Natural killer cell (primary cell): ENCODE measurements around the gene ONECUT3. TPM values are rescaled to one million over a fixed set of nuclear protein-coding genes. Genes with fewer than 3 reads are reported as not detected.

ENCODE experiments used
- ATAC-seq, 3 donors: fragments of 150-1000 bp in 2 of 3; fragments of 200-7000 bp in 1 of 3; cut with Tn5 transposase; 1 replicate in 1 of 3; 2 replicates in 2 of 3; pipeline ENCODE4 v1.10.0; 2021; ENCODE audit warnings: mild to moderate bottlenecking in 2 of 3, moderate library complexity in 2 of 3
- DNase-seq, 2 donors: peaks; one replicate each; pipeline versions ENCODE4 v3.0.0 to v3.0.0-alpha.2; 2013 to 2021; ENCODE audit warnings: mixed read lengths in 1 of 2
- H3K27ac ChIP-seq: one replicate; pipeline ENCODE4 v1.5.1; 2013; ENCODE audit warnings: mild to moderate bottlenecking, low read length
- H3K27me3 ChIP-seq: one replicate; pipeline ENCODE4 v1.6.1; 2013; ENCODE audit warnings: low read length; ENCODE audit not compliant: control insufficient read depth, insufficient read depth
- H3K36me3 ChIP-seq: one replicate; pipeline ENCODE4 v1.6.1; 2013; ENCODE audit warnings: low read length; ENCODE audit not compliant: control insufficient read depth, insufficient read depth
- H3K4me1 ChIP-seq: one replicate; pipeline ENCODE4 v1.6.1; 2013; ENCODE audit warnings: low read length; ENCODE audit not compliant: control insufficient read depth, insufficient read depth
- H3K4me3 ChIP-seq: one replicate; pipeline ENCODE4 v1.5.1; 2013; ENCODE audit warnings: low read length
- H3K9me3 ChIP-seq: one replicate; pipeline ENCODE4 v1.6.1; 2013; ENCODE audit warnings: low read length; ENCODE audit not compliant: control insufficient read depth, insufficient read depth
- H3K27ac Mint-ChIP-seq, 2 donors: one replicate each; pipeline ENCODE4 v1.8.0; 2022; ENCODE audit warnings: mild to moderate bottlenecking in 2 of 2, mixed read lengths in 2 of 2, moderate library complexity in 1 of 2
- H3K27me3 Mint-ChIP-seq, 2 donors: one replicate each; pipeline ENCODE4 v1.8.0; 2022; ENCODE audit warnings: low read depth in 2 of 2, mixed read lengths in 2 of 2
- H3K36me3 Mint-ChIP-seq: one replicate; pipeline ENCODE4 v1.8.0; 2022; ENCODE audit warnings: mixed read lengths
- H3K4me1 Mint-ChIP-seq, 2 donors: one replicate each; pipeline ENCODE4 v1.8.0; 2022; ENCODE audit warnings: mixed read lengths in 2 of 2
- H3K4me3 Mint-ChIP-seq: one replicate; pipeline ENCODE4 v1.8.0; 2022; ENCODE audit warnings: mild to moderate bottlenecking, moderate library complexity, mixed read lengths
- H3K9me3 Mint-ChIP-seq, 2 donors: one replicate each; pipeline ENCODE4 v1.8.0; 2022; ENCODE audit warnings: mixed read lengths in 2 of 2
- WGBS: methylation state at CpG from one replicate; pipeline ENCODE4 v1.1.7; 2013; ENCODE audit warnings: missing lambda C conversion rate; ENCODE audit not compliant: insufficient coverage; 5-methylcytosine and 5-hydroxymethylcytosine counted together
- intact Hi-C: fragments of 100-400 bp; cut with micrococcal nuclease; formaldehyde crosslinking; loops from one replicate; pipeline ENCODE4 v1.14.2; 2022
- total RNA-seq, 4 donors: library from RNA; stranded (reverse); fragments of 120-200 nt in 1 of 4; gene quantifications; one replicate each; pipeline versions ENCODE4 v1.2.3 to v1.2.4, GENCODE V29; 2013 to 2022
- TF ChIP-seq, protein P1 (sequence below): fragments of 200-600 bp; IDR thresholded peaks from one replicate; pipeline ENCODE4 v1.8.0; 2022; ENCODE audit warnings: antibody characterized with exemption

Gene ONECUT3
- total RNA-seq, 3 donors from 2014 or later (not counting 1 experiment from before 2014, with no cell fraction given) = not detected

DNA sequence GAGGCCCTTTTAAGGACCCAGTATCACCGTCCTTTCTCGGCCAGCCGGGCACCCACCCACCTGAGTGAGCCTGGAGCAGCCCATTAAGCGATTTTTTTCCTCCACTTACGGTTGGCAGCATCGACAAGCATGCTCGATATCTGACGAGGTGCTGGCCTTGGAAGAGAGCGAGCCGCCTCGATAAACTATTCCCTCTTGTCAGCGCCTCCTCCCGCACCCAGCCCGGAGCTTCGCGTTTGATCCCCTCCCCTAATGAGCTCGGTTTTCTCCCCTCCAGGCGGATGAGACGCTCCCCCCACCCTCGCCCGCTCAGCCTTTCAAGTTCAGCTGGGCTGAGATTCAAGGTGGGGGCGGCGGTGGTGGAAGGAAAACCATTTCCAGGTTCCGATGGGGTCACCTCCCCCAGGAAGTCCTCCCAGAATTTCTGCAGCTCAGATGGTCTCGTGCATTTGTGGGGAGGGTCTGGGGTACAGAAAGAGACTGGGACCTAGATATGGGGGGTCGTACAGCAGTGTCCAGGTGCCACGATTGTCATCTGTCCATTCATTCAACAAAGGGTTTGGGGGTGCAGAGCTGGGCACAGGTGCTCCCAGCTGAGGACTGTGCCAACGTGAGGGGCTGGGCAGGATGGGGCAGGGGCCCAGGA is 18.9 kb upstream of the ONECUT3 start:
- H3K9me3 Mint-ChIP-seq = no peaks in the 10 kb centered on the region
- TF ChIP-seq, protein P1, sequence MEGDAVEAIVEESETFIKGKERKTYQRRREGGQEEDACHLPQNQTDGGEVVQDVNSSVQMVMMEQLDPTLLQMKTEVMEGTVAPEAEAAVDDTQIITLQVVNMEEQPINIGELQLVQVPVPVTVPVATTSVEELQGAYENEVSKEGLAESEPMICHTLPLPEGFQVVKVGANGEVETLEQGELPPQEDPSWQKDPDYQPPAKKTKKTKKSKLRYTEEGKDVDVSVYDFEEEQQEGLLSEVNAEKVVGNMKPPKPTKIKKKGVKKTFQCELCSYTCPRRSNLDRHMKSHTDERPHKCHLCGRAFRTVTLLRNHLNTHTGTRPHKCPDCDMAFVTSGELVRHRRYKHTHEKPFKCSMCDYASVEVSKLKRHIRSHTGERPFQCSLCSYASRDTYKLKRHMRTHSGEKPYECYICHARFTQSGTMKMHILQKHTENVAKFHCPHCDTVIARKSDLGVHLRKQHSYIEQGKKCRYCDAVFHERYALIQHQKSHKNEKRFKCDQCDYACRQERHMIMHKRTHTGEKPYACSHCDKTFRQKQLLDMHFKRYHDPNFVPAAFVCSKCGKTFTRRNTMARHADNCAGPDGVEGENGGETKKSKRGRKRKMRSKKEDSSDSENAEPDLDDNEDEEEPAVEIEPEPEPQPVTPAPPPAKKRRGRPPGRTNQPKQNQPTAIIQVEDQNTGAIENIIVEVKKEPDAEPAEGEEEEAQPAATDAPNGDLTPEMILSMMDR = no peak
- DNase-seq (no peak), ATAC-seq (no peak)
- H3K4me1 Mint-ChIP-seq = no peaks in the 10 kb centered on the region
- no peak overlapping the region for H3K27ac Mint-ChIP-seq
- H3K27me3 ChIP-seq = peaks cover 7% of the 10 kb centered on the region
- H3K27me3 Mint-ChIP-seq = peaks cover 17 to 26% of the 10 kb centered on the region in 2 donors
- no peak overlapping the region for H3K4me3 Mint-ChIP-seq
- intact Hi-C loops = no loop called here
- H3K9me3 ChIP-seq = no peaks in the 10 kb centered on the region
- WGBS = 29% methylated on average over 28 of the region's 28 CpGs
- H3K36me3 Mint-ChIP-seq = no peaks in the 10 kb centered on the region
- H3K4me1 ChIP-seq = no peaks in the 10 kb centered on the region
- no peak overlapping the region for H3K4me3 ChIP-seq
- H3K36me3 ChIP-seq = no peaks in the 10 kb centered on the region
- H3K27ac ChIP-seq = no peak overlapping the region

DNA sequence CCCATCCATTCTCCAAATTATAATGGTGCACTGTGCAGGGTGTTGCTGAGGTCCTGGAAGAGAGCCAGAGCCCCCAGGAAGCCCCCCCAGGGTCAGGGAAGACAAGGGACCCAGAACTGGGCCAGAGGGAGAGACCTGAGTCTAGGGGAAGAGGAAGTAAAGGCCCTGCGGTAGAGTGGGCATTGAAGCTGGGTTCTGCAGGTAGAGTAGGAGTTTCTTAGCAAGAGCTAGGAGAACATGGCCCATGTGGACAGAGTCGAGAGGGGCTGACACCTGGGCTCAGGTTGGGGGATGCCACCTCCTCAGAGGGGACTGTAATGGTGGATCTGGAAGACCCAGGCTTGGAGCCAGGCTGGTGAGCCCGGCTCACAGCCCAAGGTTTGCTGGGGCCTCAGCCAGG is 17.0 kb upstream of the ONECUT3 start:
- no peak overlapping the region for H3K27ac Mint-ChIP-seq
- no peaks in the 10 kb centered on the region for H3K36me3 Mint-ChIP-seq
- H3K4me3 Mint-ChIP-seq = no peak overlapping the region
- H3K4me1 Mint-ChIP-seq = no peaks in the 10 kb centered on the region
- Histone ChIP-seq H3K27me3 (peaks cover 7% of the 10 kb centered on the region), H3K4me3 (no peak overlapping the region), H3K36me3 (no peaks in the 10 kb centered on the region), H3K27ac (no peak overlapping the region), H3K4me1 (no peaks in the 10 kb centered on the region), H3K9me3 (no peaks in the 10 kb centered on the region)
- 61% methylated on average over 3 of the region's 3 CpGs for WGBS
- DNase-seq = no peak
- H3K27me3 Mint-ChIP-seq = peaks cover 23 to 26% of the 10 kb centered on the region in 2 donors
- TF ChIP-seq, protein P1 = no peak
- H3K9me3 Mint-ChIP-seq = no peaks in the 10 kb centered on the region
- ATAC-seq = no peak
- intact Hi-C loops = no loop called here

DNA sequence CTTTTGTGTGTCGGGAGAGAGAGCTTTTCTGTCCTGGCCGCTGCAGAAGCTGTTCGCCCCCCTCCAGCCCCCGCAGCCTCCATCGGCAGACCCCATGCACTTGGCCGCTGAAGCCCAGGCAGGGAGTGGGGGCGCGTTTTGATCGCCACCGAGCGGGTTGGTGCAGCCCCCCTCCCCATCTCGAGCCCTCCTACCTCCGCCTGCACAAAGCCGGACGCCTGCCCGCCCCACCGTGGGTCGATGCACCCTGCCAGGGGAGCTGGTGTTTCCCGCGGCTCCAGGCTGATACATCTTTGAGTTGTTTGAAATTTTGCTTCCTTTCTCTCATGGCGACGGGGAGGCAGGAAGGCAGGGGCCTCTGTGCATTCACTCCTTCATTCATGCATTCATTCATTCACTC is 16.4 kb upstream of the ONECUT3 start:
- ATAC-seq (no peak), DNase-seq (no peak)
- WGBS = 46% methylated on average over 22 of the region's 22 CpGs
- no peak overlapping the region for H3K27ac ChIP-seq
- no peaks in the 10 kb centered on the region for H3K4me1 Mint-ChIP-seq
- H3K4me3 ChIP-seq = no peak overlapping the region
- TF ChIP-seq, protein P1 = no peak
- peaks cover 23% of the 10 kb centered on the region in 2 donors for H3K27me3 Mint-ChIP-seq
- no peaks in the 10 kb centered on the region for H3K4me1 ChIP-seq
- H3K9me3 Mint-ChIP-seq = no peaks in the 10 kb centered on the region
- H3K9me3 ChIP-seq = no peaks in the 10 kb centered on the region
- no peaks in the 10 kb centered on the region for H3K36me3 ChIP-seq
- H3K27me3 ChIP-seq = peaks cover 7% of the 10 kb centered on the region
- intact Hi-C loops = no loop called here
- no peak overlapping the region for H3K27ac Mint-ChIP-seq
- H3K4me3 Mint-ChIP-seq = no peak overlapping the region
- no peaks in the 10 kb centered on the region for H3K36me3 Mint-ChIP-seq
